Measurements from ENCODE around the gene GHRHR. TPM values are rescaled to one million over a fixed set of nuclear protein-coding genes. Genes with fewer than 3 reads are reported as not detected.

The GHRHR gene
- total and polyA plus RNA-seq, 2 experiments from 2014 or later, result 12.2 TPM; not detected in 1

GRCh38 chr7:30917216-30917893 lies 46.4 kb upstream of the GHRHR start:
- Histone ChIP-seq H3K4me1 (ENCODE audit: insufficient read depth) (peaks cover 25% of the 10 kb centered on the region), H3K4me2 (no peak overlapping the region), H3K36me3 (replicated peaks; ENCODE audit: insufficient read depth, low read depth) (no peaks in the 10 kb centered on the region), H3K79me2 (no peaks in the 10 kb centered on the region), H3K9me2 (replicated peaks; ENCODE audit: insufficient read depth) (no peaks in the 10 kb centered on the region), H2AFZ (no peak overlapping the region), H3K27me3 (no peaks in the 10 kb centered on the region), H3K27ac (no peak overlapping the region), H4K20me1 (ENCODE audit: insufficient read depth, poor library complexity, severe bottlenecking) (no peaks in the 10 kb centered on the region), H3K9me3 (ENCODE audit: low read depth) (no peaks in the 10 kb centered on the region), H3K4me3 (no peak overlapping the region)
- 94% methylated on average over 4 of the region's 4 CpGs for WGBS (ENCODE audit: low lambda C conversion rate, missing lambda C conversion rate)
- no peak for DNase-seq (ENCODE audit: low spot score)
- TF ChIP-seq EZH2phosphoT487 (IDR thresholded peaks at IDR 0.05; ENCODE audit: low read depth, severe bottlenecking, unreplicated experiment) (no peak), CTCF (IDR thresholded peaks at IDR 0.05; ENCODE audit: poor library complexity) (no peak), EZH2 (IDR thresholded peaks at IDR 0.05; ENCODE audit: borderline replicate concordance) (no peak)

GRCh38 chr7:30918676-30919075 lies 45.1 kb upstream of the GHRHR start:
- Histone ChIP-seq H2AFZ (no peak overlapping the region), H3K27ac (no peak overlapping the region), H3K9me2 (replicated peaks; ENCODE audit: insufficient read depth) (no peaks in the 10 kb centered on the region), H4K20me1 (ENCODE audit: insufficient read depth, poor library complexity, severe bottlenecking) (no peaks in the 10 kb centered on the region), H3K4me2 (no peak overlapping the region), H3K36me3 (replicated peaks; ENCODE audit: insufficient read depth, low read depth) (no peaks in the 10 kb centered on the region), H3K27me3 (no peaks in the 10 kb centered on the region), H3K79me2 (no peaks in the 10 kb centered on the region), H3K9me3 (ENCODE audit: low read depth) (no peaks in the 10 kb centered on the region), H3K4me1 (ENCODE audit: insufficient read depth) (peaks cover 19% of the 10 kb centered on the region), H3K4me3 (no peak overlapping the region)
- WGBS (ENCODE audit: low lambda C conversion rate, missing lambda C conversion rate), result 88% methylated on average over 4 of the region's 4 CpGs
- TF ChIP-seq EZH2 (IDR thresholded peaks at IDR 0.05; ENCODE audit: borderline replicate concordance) (no peak), EZH2phosphoT487 (IDR thresholded peaks at IDR 0.05; ENCODE audit: low read depth, severe bottlenecking, unreplicated experiment) (no peak), CTCF (IDR thresholded peaks at IDR 0.05; ENCODE audit: poor library complexity) (no peak)
- DNase-seq (ENCODE audit: low spot score), result no peak

GRCh38 chr7:30920021-30920583 lies 43.7 kb upstream of the GHRHR start:
- TF ChIP-seq CTCF (IDR thresholded peaks at IDR 0.05; ENCODE audit: poor library complexity), result no peak
- no peak for TF ChIP-seq EZH2 (IDR thresholded peaks at IDR 0.05; ENCODE audit: borderline replicate concordance)
- TF ChIP-seq EZH2phosphoT487 (IDR thresholded peaks at IDR 0.05; ENCODE audit: low read depth, severe bottlenecking, unreplicated experiment), result no peak
- Histone ChIP-seq H3K4me1 (ENCODE audit: insufficient read depth) (peaks cover 10% of the 10 kb centered on the region), H3K27me3 (no peaks in the 10 kb centered on the region), H3K4me3 (no peak overlapping the region), H3K27ac (no peak overlapping the region), H2AFZ (no peak overlapping the region), H3K9me3 (ENCODE audit: low read depth) (no peaks in the 10 kb centered on the region), H3K9me2 (replicated peaks; ENCODE audit: insufficient read depth) (no peaks in the 10 kb centered on the region), H3K36me3 (replicated peaks; ENCODE audit: insufficient read depth, low read depth) (no peaks in the 10 kb centered on the region), H3K4me2 (no peak overlapping the region), H4K20me1 (ENCODE audit: insufficient read depth, poor library complexity, severe bottlenecking) (no peaks in the 10 kb centered on the region), H3K79me2 (no peaks in the 10 kb centered on the region)
- DNase-seq (ENCODE audit: low spot score), result no peak
- 89% methylated on average over 11 of the region's 11 CpGs for WGBS (ENCODE audit: low lambda C conversion rate, missing lambda C conversion rate)

Measured in hepatocyte (in vitro differentiated cells).